ENCODE measurements around the gene MAN2C1. TPM values are rescaled to one million over a fixed set of nuclear protein-coding genes. Genes with fewer than 3 reads are reported as not detected.

Gene MAN2C1
- total and polyA plus RNA-seq, 9 of the 15 experiments (the other 6 are each of a cell fraction or from before 2014, with no cell fraction given) = 2.0 to 141 (median 39.9) TPM

DNA sequence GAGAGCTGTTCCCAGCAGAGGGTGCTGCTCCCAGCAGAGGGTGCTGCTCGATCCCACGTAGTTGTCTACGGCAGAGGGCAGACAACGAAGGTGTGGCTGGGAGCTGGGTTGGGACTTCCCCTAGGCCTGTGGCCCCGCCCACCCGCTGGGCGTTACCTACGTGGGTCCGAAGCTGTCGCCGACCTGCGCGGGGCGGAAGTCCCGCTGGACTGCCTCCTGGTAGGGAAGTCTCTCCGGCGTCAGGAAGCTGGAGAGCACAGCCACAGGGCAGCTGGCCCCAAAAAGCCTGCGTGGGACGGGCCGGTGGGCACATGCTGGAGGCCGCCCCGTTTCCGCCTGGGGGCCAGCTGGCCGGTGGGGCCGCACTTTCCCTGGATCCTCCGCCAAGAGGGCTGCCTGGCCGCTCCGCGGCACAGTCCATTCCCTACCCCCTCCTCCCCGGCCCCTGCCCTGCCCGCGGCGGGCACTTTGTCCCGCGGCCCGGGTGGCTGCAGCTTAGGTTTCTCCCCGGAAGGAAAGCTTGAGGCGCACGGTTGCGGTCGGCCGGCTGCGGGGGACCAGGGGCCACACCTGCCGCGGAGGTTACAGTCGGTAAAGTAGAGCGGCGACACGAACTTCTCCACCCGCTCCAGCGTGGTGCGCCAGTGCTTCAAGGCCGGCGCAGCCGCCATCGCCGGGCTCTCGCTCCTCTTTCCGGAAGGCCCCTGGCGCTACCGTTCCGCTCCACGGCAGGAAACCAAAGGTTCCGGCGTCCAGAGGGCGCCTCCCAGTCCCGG lies at the start of gene MAN2C1 (continued):
- no peak for TF ChIP-seq SMAD2 (IDR thresholded peaks at IDR 0.05; ENCODE audit: low read depth, low read length)
- TF ChIP-seq GABPA (tag; conservative IDR thresholded peaks at IDR 0.05; ENCODE audit: low read depth) = peak; percentile 99
- peak; percentile 68; the same call in 1 of the 2 replicates for TF ChIP-seq ILF3 (IDR thresholded peaks at IDR 0.05; ENCODE audit: borderline replicate concordance)
- TF ChIP-seq, protein P1, sequence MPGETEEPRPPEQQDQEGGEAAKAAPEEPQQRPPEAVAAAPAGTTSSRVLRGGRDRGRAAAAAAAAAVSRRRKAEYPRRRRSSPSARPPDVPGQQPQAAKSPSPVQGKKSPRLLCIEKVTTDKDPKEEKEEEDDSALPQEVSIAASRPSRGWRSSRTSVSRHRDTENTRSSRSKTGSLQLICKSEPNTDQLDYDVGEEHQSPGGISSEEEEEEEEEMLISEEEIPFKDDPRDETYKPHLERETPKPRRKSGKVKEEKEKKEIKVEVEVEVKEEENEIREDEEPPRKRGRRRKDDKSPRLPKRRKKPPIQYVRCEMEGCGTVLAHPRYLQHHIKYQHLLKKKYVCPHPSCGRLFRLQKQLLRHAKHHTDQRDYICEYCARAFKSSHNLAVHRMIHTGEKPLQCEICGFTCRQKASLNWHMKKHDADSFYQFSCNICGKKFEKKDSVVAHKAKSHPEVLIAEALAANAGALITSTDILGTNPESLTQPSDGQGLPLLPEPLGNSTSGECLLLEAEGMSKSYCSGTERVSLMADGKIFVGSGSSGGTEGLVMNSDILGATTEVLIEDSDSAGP (CRISPR knock-in tag; IDR thresholded peaks at IDR 0.05) = no peak
- no peak for TF ChIP-seq HNRNPUL1 (IDR thresholded peaks at IDR 0.05; ENCODE audit: low read length)
- no peak for TF ChIP-seq MAFF (IDR thresholded peaks at IDR 0.05; ENCODE audit: low read length)
- TF ChIP-seq DACH1 (IDR thresholded peaks at IDR 0.05; ENCODE audit: partially characterized antibody) = peak; percentile 35
- no peak; the same call in 1 of the 2 replicates for TF ChIP-seq CBFA2T2 (conservative IDR thresholded peaks at IDR 0.05)
- TF ChIP-seq RAD51 (IDR thresholded peaks at IDR 0.05; ENCODE audit: borderline replicate concordance, low read depth) = no peak
- peak; percentile 92 for TF ChIP-seq POLR2AphosphoS5 (IDR thresholded peaks at IDR 0.05; ENCODE audit: control insufficient read depth, insufficient read depth, low read depth, low read length)
- no peak for TF ChIP-seq CBX8 (IDR thresholded peaks at IDR 0.05; ENCODE audit: borderline replicate concordance, extremely low read depth, low read depth, low read length, poor library complexity, severe bottlenecking)
- TF ChIP-seq, protein P2, sequence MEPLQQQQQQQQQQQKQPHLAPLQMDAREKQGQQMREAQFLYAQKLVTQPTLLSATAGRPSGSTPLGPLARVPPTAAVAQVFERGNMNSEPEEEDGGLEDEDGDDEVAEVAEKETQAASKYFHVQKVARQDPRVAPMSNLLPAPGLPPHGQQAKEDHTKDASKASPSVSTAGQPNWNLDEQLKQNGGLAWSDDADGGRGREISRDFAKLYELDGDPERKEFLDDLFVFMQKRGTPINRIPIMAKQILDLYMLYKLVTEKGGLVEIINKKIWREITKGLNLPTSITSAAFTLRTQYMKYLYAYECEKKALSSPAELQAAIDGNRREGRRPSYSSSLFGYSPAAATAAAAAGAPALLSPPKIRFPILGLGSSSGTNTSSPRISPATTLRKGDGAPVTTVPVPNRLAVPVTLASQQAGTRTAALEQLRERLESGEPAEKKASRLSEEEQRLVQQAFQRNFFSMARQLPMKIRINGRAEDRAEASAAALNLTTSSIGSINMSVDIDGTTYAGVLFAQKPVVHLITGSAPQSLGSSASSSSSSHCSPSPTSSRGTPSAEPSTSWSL (CRISPR knock-in tag; IDR thresholded peaks at IDR 0.05; ENCODE audit: borderline replicate concordance) = no peak
- peak; percentile 45 for TF ChIP-seq PCBP2 (IDR thresholded peaks at IDR 0.05; ENCODE audit: low read depth, low read length, poor library complexity, severe bottlenecking)
- no peak for TF ChIP-seq ILK (tag; IDR thresholded peaks at IDR 0.05; ENCODE audit: borderline replicate concordance, low read depth)
- peak; percentile 39; the same call in 1 of the 2 replicates for TF ChIP-seq OTX1 (CRISPR knock-in tag; IDR thresholded peaks at IDR 0.05)
- TF ChIP-seq, protein P3, sequence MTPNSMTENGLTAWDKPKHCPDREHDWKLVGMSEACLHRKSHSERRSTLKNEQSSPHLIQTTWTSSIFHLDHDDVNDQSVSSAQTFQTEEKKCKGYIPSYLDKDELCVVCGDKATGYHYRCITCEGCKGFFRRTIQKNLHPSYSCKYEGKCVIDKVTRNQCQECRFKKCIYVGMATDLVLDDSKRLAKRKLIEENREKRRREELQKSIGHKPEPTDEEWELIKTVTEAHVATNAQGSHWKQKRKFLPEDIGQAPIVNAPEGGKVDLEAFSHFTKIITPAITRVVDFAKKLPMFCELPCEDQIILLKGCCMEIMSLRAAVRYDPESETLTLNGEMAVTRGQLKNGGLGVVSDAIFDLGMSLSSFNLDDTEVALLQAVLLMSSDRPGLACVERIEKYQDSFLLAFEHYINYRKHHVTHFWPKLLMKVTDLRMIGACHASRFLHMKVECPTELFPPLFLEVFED (CRISPR knock-in tag; conservative IDR thresholded peaks at IDR 0.05) = 0 out of 2 replicates have a peak, but pooled peaks have one; percentile 18
- TF ChIP-seq KAT7 (CRISPR knock-in tag; IDR thresholded peaks at IDR 0.05; ENCODE audit: borderline replicate concordance) = peak; percentile 88; the same call in 1 of the 2 replicates
- TF ChIP-seq E2F3 (CRISPR knock-in tag; IDR thresholded peaks at IDR 0.05) = 0 out of 2 replicates have a peak, but pooled peaks have one; percentile 13
- TF ChIP-seq, protein P4, sequence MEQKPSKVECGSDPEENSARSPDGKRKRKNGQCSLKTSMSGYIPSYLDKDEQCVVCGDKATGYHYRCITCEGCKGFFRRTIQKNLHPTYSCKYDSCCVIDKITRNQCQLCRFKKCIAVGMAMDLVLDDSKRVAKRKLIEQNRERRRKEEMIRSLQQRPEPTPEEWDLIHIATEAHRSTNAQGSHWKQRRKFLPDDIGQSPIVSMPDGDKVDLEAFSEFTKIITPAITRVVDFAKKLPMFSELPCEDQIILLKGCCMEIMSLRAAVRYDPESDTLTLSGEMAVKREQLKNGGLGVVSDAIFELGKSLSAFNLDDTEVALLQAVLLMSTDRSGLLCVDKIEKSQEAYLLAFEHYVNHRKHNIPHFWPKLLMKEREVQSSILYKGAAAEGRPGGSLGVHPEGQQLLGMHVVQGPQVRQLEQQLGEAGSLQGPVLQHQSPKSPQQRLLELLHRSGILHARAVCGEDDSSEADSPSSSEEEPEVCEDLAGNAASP (IDR thresholded peaks at IDR 0.05) = no peak
- TF ChIP-seq, protein P5, sequence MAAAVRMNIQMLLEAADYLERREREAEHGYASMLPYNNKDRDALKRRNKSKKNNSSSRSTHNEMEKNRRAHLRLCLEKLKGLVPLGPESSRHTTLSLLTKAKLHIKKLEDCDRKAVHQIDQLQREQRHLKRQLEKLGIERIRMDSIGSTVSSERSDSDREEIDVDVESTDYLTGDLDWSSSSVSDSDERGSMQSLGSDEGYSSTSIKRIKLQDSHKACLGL (CRISPR knock-in tag; IDR thresholded peaks at IDR 0.05; ENCODE audit: borderline replicate concordance, poor library complexity, severe bottlenecking) = no peak
